AG04450 (cell line): ENCODE measurements around the gene TMED1. TPM values are rescaled to one million over a fixed set of nuclear protein-coding genes. Genes with fewer than 3 reads are reported as not detected.

Experiments used
- CTCF ChIA-PET: fragments of 300-600, 350-600 bp; formaldehyde crosslinking; extraction: SDS; loops from one replicate; lab custom pipeline; 2022; ENCODE audit warnings: antibody characterized with exemption, inconsistent platforms; lab: Charles Lee
- POLR2A ChIA-PET: fragments of 350-600 bp; formaldehyde crosslinking; extraction: SDS; loops from one replicate; lab custom pipeline; 2021; ENCODE audit warnings: antibody characterized with exemption, inconsistent platforms; lab: Yijun Ruan, JAX
- DNase-seq: peaks from one replicate; pipeline ENCODE4 v3.0.0-alpha.2; 2011; ENCODE audit warnings: low read depth, low spot score
- H3K27ac ChIP-seq: one replicate; pipeline ENCODE4 v1.5.1; 2012; ENCODE audit warnings: low read depth, low read length, control low read depth
- H3K27me3 ChIP-seq: one replicate; pipeline ENCODE4 v1.6.0; 2012; ENCODE audit warnings: low read length; ENCODE audit not compliant: control insufficient read depth, insufficient read depth
- H3K4me3 ChIP-seq: 2 replicates; pipeline ENCODE4 v1.5.1; 2011; ENCODE audit warnings: mild to moderate bottlenecking, low read depth, low read length, control low read depth
- H3K9me3 ChIP-seq: 2 replicates; pipeline ENCODE4 v1.5.1; 2012; ENCODE audit warnings: low read length; ENCODE audit not compliant: control insufficient read depth, insufficient read depth
- CTCF ChIP-seq: IDR thresholded peaks from 2 replicates; pipeline ENCODE4 v1.5.1; 2011; ENCODE audit warnings: low read depth, low read length, control low read depth, inconsistent platforms
- polyA plus RNA-seq: library from polyadenylated mRNA; depleted of rRNA; stranded (reverse); fragments of >200 nt; gene quantifications from 2 replicates; pipeline ENCODE4 v1.2.3, GENCODE V29; 2011

The TMED1 gene
- polyA plus RNA-seq, 1 experiment, result 42.4 TPM

GRCh38 chr19:10819124-10820060 is 16.6 kb downstream of the TMED1 start:
- DNase-seq, result no peak
- ChIA-PET CTCF (no interaction called here), POLR2A (interaction anchor here (1.9 kb wide), 1 partner anchor 17 kb away, joined by 27 read pairs; the partner anchor contains the start of gene TMED1)
- peak overlapping the region; percentile 99 for H3K27ac ChIP-seq
- H3K9me3 ChIP-seq, result peaks cover 24% of the 10 kb centered on the region
- no peak for TF ChIP-seq CTCF
- no peak overlapping the region for H3K4me3 ChIP-seq
- no peaks in the 10 kb centered on the region for H3K27me3 ChIP-seq

- H3K9me3 ChIP-seq, result peaks cover 24% of the 10 kb centered on the region
- no peak for TF ChIP-seq CTCF
- no peaks in the 10 kb centered on the region for H3K27me3 ChIP-seq
- no peak overlapping the region for H3K4me3 ChIP-seq
- POLR2A ChIA-PET, result interaction anchor here (0.5 to 1.9 kb wide), 8 partner anchors 11 to 109 kb away, joined by 3 to 27 read pairs (median 3); partner anchors contain the start of genes CARM1 and TMED1
- peak overlapping the region; percentile 99 for H3K27ac ChIP-seq
- DNase-seq, result no peak
- CTCF ChIA-PET, result interaction anchor here (1.0 kb wide), 1 partner anchor 42 kb away, joined by 4 read pairs; no protein-coding TSS in a partner anchor
Observed at GRCh38 chr19:10818301-10819123, 17.5 kb downstream of the TMED1 start.

- H3K27ac ChIP-seq, result peak overlapping the region; percentile 99
- peak; percentile 95 for DNase-seq
- POLR2A ChIA-PET, result interaction anchor here (0.5 to 1.9 kb wide), 8 partner anchors 10 to 110 kb away, joined by 3 to 27 read pairs (median 3); partner anchors contain the start of genes CARM1 and TMED1
- H3K9me3 ChIP-seq, result peaks cover 24% of the 10 kb centered on the region
- CTCF ChIA-PET, result interaction anchor here (1.0 kb wide), 1 partner anchor 43 kb away, joined by 4 read pairs; no protein-coding TSS in a partner anchor
- TF ChIP-seq CTCF, result no peak
- peak overlapping the region; percentile 70 for H3K4me3 ChIP-seq
- no peaks in the 10 kb centered on the region for H3K27me3 ChIP-seq
Observed at GRCh38 chr19:10817291-10818038, 18.5 kb downstream of the TMED1 start.

GRCh38 chr19:10816691-10817090 is 19.3 kb downstream of the TMED1 start:
- no peak for DNase-seq
- CTCF ChIA-PET, result no interaction called here
- Histone ChIP-seq H3K9me3 (peaks cover 24% of the 10 kb centered on the region), H3K27ac (peak overlapping the region; percentile 99), H3K4me3 (peak overlapping the region; percentile 70), H3K27me3 (no peaks in the 10 kb centered on the region)
- TF ChIP-seq CTCF, result no peak
- POLR2A ChIA-PET, result interaction anchor here (0.6 kb wide), 1 partner anchor 99 kb away, joined by 3 read pairs; no protein-coding TSS in a partner anchor
